ENCODE data around the gene ARHGEF12.

ARHGEF12 gene, protein sequence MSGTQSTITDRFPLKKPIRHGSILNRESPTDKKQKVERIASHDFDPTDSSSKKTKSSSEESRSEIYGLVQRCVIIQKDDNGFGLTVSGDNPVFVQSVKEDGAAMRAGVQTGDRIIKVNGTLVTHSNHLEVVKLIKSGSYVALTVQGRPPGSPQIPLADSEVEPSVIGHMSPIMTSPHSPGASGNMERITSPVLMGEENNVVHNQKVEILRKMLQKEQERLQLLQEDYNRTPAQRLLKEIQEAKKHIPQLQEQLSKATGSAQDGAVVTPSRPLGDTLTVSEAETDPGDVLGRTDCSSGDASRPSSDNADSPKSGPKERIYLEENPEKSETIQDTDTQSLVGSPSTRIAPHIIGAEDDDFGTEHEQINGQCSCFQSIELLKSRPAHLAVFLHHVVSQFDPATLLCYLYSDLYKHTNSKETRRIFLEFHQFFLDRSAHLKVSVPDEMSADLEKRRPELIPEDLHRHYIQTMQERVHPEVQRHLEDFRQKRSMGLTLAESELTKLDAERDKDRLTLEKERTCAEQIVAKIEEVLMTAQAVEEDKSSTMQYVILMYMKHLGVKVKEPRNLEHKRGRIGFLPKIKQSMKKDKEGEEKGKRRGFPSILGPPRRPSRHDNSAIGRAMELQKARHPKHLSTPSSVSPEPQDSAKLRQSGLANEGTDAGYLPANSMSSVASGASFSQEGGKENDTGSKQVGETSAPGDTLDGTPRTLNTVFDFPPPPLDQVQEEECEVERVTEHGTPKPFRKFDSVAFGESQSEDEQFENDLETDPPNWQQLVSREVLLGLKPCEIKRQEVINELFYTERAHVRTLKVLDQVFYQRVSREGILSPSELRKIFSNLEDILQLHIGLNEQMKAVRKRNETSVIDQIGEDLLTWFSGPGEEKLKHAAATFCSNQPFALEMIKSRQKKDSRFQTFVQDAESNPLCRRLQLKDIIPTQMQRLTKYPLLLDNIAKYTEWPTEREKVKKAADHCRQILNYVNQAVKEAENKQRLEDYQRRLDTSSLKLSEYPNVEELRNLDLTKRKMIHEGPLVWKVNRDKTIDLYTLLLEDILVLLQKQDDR (N-terminal part only)

GRCh38 chr11:120335908-120336640 is at the start of gene ARHGEF12:
Gene ARHGEF12 (plus strand): TSS chr11:120336413. CDS start chr11:120337244, 831 bp downstream.
- DNase-seq (ENCODE audit: low spot score), result peak; percentile 97

- DNase-seq (ENCODE audit: low spot score), result no peak
Measured at GRCh38 chr11:120288021-120288420, 48.2 kb upstream of the ARHGEF12 start.

DNA sequence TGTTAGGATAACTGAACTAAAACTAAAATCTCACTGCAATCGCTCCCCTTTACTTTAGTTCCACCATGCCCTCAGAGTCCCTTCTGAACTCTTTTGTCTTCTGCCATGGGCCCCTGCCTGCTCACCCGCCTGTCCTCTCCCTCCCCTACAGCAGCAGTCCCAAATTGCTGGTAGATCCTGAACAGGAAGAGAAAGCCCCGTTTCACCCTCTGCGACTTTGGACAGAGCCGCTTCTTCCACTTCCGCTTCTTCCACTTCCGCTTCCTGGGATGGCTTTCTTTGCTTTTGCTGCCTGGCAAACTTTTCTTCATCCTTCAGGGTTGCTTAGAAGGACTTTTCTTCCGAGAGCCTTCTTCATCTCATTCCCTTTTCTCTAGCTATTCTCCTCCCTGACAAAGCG is 46.8 kb upstream of the ARHGEF12 start:
- no peak for DNase-seq (ENCODE audit: low spot score)

GRCh38 chr11:120290956-120291355 is 45.3 kb upstream of the ARHGEF12 start:
- no peak for DNase-seq (ENCODE audit: low spot score)

DNA sequence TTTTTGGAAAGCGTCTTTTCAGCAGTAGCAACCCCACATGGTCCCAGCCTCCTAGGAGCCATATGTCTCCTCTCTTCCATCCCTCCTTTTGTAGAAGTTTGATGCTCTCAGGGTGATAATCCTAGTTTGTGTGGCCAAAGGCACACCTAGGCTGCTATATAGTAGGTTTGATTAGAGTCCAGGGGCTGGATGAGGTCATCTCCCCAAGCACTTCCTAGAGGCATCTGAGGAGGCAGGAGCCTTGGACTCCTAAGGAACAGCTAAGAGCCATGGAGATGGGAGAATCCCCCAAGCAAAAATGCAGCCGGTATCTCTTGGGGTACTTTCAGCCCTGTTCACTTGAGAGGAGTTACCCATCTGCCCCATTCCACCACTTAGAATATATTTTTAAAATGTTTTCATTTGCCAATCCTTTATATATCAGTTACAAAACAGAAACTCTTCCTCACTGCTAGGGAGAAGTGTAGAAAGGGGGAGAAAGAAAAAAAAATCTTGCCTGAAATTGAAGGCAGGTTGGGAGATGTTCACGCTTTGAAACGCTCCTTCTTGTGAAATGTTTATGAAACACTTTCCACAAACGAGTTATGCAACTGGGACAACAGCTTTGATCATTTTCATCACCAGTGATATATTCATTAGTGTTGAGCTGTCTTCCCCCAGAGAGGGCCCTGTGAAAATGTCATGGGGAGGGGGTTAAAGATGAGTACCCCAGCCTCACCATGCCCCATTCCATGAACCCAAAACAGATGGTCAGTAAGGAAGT is 43.0 kb upstream of the ARHGEF12 start:
- DNase-seq (ENCODE audit: low spot score), result no peak

GRCh38 chr11:120294096-120294495 is 42.1 kb upstream of the ARHGEF12 start:
- no peak for DNase-seq (ENCODE audit: low spot score)

DNA sequence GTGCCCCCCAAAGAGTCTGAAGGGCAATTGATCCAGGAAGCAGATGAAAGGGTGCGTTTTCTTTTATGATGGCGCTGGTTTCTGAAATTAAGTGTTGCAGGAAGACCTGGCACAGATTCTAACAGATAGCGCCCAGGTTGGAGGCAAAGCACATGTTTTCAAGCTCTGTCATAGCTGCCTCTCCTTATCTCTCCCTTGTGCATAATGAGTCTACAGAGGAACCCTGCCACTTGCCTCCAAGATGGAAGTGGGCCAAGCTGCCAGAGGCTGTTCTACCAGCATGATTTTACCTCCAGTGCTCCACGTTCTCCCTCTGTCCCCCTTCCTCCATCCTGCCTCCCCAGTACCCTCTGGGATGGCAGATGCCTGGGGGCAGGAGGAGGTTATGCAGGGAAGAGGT is 41.1 kb upstream of the ARHGEF12 start:
- DNase-seq (ENCODE audit: low spot score), result no peak

DNA sequence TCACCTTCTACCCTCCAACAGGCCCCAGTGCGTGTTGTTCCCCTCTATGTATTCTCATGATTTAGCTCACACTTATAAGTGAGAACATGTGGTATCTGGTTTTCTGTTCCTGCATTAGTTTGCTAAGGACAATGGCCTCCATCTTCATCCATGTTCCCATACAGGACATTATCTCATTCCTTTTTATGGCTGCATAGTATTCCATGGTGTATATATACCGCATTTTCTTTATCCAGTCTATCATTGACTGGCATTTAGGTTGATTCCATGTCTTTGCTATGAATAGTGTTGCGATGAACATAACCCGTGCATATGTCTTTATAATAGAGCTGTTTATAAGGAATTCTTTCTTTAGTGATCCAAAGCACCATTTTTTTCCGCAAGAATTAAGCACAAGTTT is 39.7 kb upstream of the ARHGEF12 start:
- no peak for DNase-seq (ENCODE audit: low spot score)

DNA sequence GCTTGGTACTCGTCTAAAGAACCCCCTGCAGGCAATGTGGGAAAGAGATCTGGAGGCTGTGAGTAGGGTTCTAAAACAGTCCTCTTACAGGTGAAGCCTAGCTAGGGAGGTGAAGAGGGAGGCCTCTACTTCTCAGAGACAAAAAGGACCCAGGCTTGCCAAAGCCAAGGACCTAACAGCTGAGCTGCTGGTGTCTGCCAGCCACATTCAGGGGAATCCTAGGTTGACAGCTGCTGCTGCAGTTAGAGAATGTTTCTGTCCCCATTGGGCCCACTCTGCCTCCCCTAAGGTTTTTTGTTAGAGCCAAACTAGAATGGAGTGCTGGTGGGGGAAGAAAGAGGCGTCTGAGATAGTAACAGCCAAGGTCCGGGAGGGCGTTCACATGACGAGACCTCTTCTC is 37.8 kb upstream of the ARHGEF12 start:
- no peak for DNase-seq (ENCODE audit: low spot score)

DNA sequence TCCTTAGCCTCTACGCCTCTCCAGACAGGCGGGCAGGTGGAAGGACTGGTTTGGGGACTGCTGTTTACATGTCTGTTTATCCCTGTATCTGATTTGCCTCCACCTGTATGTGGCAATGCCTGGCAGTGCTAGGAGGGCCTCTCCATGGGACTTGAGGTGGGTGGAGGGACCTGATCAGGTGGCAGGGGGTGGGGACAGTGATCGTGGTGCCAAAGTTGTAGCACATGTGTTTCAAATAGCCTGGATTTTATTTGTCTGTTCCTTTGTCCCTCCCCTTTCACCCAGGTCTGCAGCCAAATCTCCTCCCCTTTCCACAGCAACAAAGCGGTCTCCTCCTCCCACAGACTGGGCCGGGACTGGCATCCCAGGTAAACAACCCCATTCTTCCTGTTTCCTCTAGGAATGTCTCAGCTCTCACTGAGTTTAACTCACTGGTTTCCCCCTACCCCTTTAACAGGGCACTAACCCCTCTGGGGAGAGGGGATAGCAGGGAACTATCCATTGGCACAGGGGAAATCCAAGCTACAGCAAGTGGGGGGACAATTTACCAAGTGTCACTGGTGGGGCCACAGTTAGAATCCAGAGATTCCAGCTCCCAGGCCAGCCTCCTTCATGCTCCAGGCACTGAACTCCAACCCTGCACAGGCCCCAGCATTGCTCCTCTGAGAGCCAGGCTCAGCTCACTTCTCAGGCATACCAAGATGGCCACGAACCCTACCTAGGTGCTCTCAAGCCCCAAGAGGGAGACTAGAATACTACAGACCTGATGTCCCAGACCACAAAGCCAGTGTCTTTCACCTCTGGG is 34.0 kb upstream of the ARHGEF12 start:
- peak; percentile 55 for DNase-seq (ENCODE audit: low spot score)

- DNase-seq (ENCODE audit: low spot score), result peak; percentile 83
Measured at GRCh38 chr11:120303004-120303637, 33.1 kb upstream of the ARHGEF12 start.

GRCh38 chr11:120304526-120304925 is 31.7 kb upstream of the ARHGEF12 start:
- DNase-seq (ENCODE audit: low spot score), result peak; percentile 86

DNA sequence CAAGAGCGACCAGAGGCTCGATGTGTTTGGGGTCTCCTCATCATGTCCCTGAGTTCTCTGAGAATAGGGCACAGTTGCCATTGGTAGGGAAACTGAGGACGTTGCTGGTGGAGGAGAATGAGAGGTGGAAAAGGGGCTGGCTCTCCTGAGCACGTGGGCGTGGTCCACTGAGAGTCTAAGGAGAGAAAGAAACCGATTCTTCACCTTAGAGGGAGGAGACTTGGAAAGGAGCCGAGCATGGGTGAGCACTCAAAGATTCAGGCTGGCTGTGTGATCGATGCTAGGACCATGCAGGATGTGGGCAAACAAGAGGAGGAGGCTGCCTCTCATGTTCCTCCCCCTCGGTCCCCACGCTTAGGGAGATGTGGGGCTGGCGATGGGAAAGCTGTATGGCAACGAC is 30.9 kb upstream of the ARHGEF12 start:
- DNase-seq (ENCODE audit: low spot score), result peak; percentile 76

DNA sequence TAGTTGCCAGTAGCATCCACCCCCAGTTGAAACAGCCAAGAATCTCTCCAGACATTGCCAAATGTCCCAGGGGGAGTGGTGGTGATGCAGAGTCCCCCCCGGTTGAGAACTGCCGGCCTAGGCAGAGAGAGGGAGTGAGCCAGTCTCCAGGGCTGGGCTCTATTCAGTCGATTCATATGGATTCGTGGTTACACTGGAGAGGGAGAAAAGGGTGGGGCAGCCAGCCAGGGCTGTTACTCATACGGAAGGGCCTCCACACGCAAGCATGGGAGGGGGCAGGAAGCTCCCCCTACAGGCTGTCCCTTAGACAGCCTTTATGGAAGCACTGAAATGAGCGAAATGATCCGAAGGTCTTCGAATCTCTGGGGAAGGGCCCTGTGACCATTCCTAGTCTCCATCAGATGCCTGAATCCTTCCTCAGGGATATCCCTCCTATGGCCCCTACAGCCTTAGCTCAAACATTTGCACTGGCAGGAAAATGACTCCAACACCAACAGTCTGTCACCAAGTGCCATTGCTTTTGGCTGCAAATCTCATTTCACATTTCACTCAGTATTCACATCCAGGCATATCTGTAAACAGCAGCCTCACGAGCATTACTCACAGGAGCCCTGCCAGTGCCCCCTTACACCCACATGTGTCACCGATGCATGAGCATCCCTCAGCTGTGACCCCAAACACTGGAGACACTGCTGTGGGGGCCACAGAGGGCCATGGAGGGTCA is 29.5 kb upstream of the ARHGEF12 start:
- DNase-seq (ENCODE audit: low spot score), result peak; percentile 91

- DNase-seq (ENCODE audit: low spot score), result no peak
Measured at GRCh38 chr11:120307476-120307875, 28.7 kb upstream of the ARHGEF12 start.

GRCh38 chr11:120308081-120308480 is 28.1 kb upstream of the ARHGEF12 start:
- DNase-seq (ENCODE audit: low spot score), result no peak

DNA sequence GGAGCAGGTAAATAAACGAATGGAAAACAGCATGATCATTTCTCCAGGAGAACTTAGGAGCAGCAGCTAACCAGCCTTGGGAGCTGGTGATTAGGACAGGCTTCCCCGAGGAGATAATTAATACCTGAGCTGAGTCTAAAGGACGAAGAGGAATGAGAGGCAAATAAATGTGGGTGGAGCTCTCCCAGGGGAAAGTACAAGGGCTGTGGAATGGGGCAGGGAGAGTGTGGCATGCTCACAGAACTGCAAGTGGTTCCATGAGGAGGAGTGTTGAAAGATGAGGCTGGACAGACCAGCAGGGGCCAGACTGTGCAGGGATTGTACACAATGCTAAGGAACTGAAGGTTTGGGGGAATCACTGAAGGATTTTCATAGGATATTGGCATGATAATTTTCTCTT is 25.3 kb upstream of the ARHGEF12 start:
- no peak for DNase-seq (ENCODE audit: low spot score)

DNA sequence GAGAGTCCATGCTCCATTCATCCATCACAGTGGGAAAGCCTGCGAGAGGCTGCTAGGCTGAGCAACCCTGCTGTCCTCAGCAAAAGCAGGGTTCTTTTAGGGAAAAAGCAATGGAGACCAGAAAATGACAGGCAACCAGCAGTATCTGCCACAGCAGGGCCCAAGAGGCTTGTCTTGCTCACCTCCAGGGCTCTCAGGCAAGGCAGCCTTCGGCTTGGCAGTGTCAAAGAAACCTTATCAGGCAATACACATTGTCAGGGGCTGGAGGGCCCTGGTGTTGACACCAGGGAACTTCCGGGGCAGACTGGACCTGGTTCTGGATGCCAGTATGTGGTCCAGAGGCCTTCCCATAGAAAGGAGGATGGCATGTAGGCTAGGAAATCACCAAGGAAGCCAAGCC is 21.4 kb upstream of the ARHGEF12 start:
- no peak for DNase-seq (ENCODE audit: low spot score)
